Mucosa of rectum (tissue), 2 donors: ENCODE data around the gene SDF2.
A peak's percentile ranks its signal among the peaks of the same experiment; 100 is the strongest.
"Not testable (repeated sequence)": the region's sequence is repeated elsewhere in the genome, so short reads cannot be mapped to it uniquely, and the experiment has no call there.

Source experiments
- H3K27ac ChIP-seq, 2 donors: one replicate each; pipeline ENCODE4 v1.7.0; 2013; ENCODE audit warnings: inconsistent platforms in 2 of 2, low read depth in 2 of 2, low read length in 2 of 2
- H3K27me3 ChIP-seq, 2 donors: one replicate each; pipeline ENCODE4 v1.7.0; 2013; ENCODE audit warnings: low read length in 2 of 2; ENCODE audit not compliant: control insufficient read depth in 2 of 2, insufficient read depth in 2 of 2
- H3K36me3 ChIP-seq, 2 donors: one replicate each; pipeline ENCODE4 v1.7.0; 2013; ENCODE audit warnings: low read length in 2 of 2; ENCODE audit not compliant: control insufficient read depth in 2 of 2, insufficient read depth in 2 of 2
- H3K4me1 ChIP-seq, 2 donors: one replicate each; pipeline ENCODE4 v1.7.0; 2013; ENCODE audit warnings: low read length in 2 of 2, mild to moderate bottlenecking in 1 of 2; ENCODE audit not compliant: control insufficient read depth in 2 of 2, insufficient read depth in 2 of 2
- H3K4me3 ChIP-seq, 2 donors: one replicate each; pipeline ENCODE4 v1.7.0; 2013; ENCODE audit warnings: low read length in 2 of 2
- H3K9ac ChIP-seq, 2 donors: one replicate each; pipeline ENCODE4 v1.7.0; 2013; ENCODE audit warnings: low read length in 2 of 2, low read depth in 1 of 2, mild to moderate bottlenecking in 1 of 2
- H3K9me3 ChIP-seq, 2 donors: one replicate each; pipeline ENCODE4 v1.7.0; 2013; ENCODE audit warnings: low read length in 2 of 2; ENCODE audit not compliant: control insufficient read depth in 2 of 2
- donor health status: healthy.
- donor health status: Normal muscosa, but diverticular disease.

The SDF2 gene

GRCh38 chr17:28658766-28659496 is 2.8 kb downstream of the SDF2 start:
- not testable (repeated sequence) for H3K27ac ChIP-seq, H3K27me3 ChIP-seq, H3K9me3 ChIP-seq, H3K4me3 ChIP-seq, H3K9ac ChIP-seq
- peaks cover 8 to 17% of the 10 kb centered on the region in 2 donors for H3K36me3 ChIP-seq
- peaks cover 15 to 16% of the 10 kb centered on the region in 2 donors for H3K4me1 ChIP-seq

DNA sequence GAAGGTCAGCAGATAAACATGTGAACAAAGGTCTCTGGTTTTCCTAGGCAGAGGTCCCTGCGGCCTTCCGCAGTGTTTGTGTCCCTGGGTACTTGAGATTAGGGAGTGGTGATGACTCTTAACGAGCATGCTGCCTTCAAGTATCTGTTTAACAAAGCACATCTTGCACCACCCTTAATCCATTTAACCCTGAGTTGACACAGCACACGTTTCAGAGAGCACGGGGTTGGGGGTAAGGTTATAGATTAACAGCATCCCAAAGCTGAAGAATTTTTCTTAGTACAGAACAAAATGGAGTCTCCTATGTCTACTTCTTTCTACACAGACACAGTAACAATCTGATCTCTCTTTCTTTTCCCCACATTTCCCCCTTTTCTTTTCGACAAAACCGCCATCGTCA is 3.4 kb downstream of the SDF2 start:
- not testable (repeated sequence) for H3K9ac ChIP-seq, H3K4me3 ChIP-seq, H3K9me3 ChIP-seq, H3K27ac ChIP-seq, H3K27me3 ChIP-seq
- peaks cover 8 to 17% of the 10 kb centered on the region in 2 donors for H3K36me3 ChIP-seq
- peaks cover 12 to 13% of the 10 kb centered on the region in 2 donors for H3K4me1 ChIP-seq

- no peaks in the 10 kb centered on the region for H3K9me3 ChIP-seq
- no peak overlapping the region for H3K27ac ChIP-seq
- H3K36me3 ChIP-seq, result peaks cover 8 to 17% of the 10 kb centered on the region in 2 donors
Measured at GRCh38 chr17:28657756-28658155, 4.0 kb downstream of the SDF2 start.

DNA sequence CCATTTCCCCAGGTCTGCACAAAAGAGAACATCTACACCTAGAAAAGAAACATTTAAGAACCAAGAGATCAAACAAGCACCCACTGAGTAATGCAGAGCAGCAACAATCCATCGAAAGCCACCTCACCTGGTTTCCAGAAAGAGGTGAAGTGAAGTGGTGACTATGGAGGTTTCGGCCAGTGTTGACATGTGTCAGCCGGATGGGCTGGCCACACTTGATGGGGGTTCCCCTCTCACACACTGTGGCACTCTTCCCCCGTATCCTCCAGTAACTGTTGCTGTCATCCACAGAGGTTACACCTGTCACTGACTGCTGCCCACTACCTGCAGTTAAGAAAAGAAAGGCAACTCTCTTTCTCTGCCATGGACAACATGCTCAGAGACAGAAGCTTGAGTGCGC is 6.5 kb downstream of the SDF2 start:
- Histone ChIP-seq H3K4me1 (no peaks in the 10 kb centered on the region), H3K36me3 (peaks cover 19 to 31% of the 10 kb centered on the region in 2 donors), H3K27me3 (no peaks in the 10 kb centered on the region)

More at GRCh38 chr17:28657756-28658155, 4.0 kb downstream of the SDF2 start:
- Histone ChIP-seq H3K4me1 (peaks cover 6 to 7% of the 10 kb centered on the region in 2 donors), H3K4me3 (no peak overlapping the region), H3K9ac (no peak overlapping the region), H3K27me3 (no peaks in the 10 kb centered on the region)

DNA sequence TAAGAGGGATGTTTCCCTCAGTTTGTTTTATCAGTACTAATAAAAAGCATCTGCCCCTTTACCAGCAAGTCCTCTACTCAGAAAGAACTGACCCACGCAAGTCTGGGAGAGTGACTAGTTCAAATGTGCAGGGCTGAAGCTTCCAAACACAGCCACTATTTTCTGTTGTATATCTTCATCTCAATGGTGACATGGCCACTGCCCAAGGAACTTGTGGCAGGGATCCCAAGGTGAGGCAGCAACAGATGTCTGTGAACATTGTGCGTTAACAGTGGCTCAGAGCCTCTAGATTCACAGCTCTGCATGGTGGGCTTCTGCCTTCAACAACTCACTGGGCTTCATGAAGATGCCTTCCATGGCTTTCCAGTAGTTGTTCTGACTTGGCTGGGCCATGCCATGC is 13.0 kb downstream of the SDF2 start:
- Histone ChIP-seq H3K27me3 (no peaks in the 10 kb centered on the region), H3K36me3 (peaks cover 19 to 22% of the 10 kb centered on the region in 2 donors), H3K27ac (no peak overlapping the region), H3K9me3 (no peaks in the 10 kb centered on the region), H3K4me1 (peaks cover 17 to 24% of the 10 kb centered on the region in 2 donors), H3K9ac (no peak overlapping the region), H3K4me3 (no peak overlapping the region)

More for the DNA sequence above, 6.5 kb downstream of the SDF2 start:
- no peaks in the 10 kb centered on the region for H3K9me3 ChIP-seq
- no peak overlapping the region for H3K9ac ChIP-seq
- H3K4me3 ChIP-seq, result no peak overlapping the region
- no peak overlapping the region for H3K27ac ChIP-seq

DNA sequence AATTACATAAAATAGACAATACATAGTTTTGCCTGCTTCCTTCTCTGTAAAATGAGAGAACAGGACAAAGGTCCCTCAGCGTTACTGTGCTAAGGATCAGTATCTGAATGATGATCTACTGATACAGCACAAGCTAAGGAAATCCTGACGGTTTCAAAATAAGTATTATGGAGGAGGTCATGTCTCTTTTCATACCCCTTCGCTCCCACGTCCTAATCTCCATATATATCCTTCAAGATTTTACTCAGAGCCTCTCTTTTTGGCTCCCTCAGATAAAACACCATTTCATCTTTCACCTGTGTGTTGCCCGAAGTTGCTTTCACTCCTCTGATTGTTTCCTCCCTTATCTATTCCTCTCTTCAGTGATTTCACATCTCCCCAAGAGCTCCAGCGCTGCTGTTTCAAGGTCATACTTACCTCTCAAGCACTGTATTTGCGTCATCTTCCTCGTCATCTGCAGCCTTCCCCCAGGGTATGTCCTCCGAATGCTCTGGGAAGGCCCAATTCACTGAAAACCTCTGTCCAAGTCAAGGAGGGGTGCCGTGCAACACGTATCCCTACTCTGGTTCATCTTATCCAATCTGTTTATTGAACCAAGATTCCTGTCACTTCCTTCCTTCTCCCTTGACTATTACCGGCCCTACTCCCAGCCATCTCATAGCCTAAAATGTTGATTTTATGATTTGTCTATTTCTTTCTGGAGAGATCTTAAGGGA is 15.5 kb downstream of the SDF2 start:
- Histone ChIP-seq H3K27ac (peak overlapping the region; percentile 98), H3K4me1 (peaks cover 27 to 33% of the 10 kb centered on the region in 2 donors), H3K36me3 (peaks cover 28 to 29% of the 10 kb centered on the region in 2 donors), H3K9ac (peak overlapping the region; percentile 90 to 96), H3K27me3 (no peaks in the 10 kb centered on the region), H3K9me3 (no peaks in the 10 kb centered on the region), H3K4me3 (peak overlapping the region; percentile 20 to 94)

GRCh38 chr17:28645576-28645939 is 16.1 kb downstream of the SDF2 start:
- Histone ChIP-seq H3K4me1 (peaks cover 27 to 33% of the 10 kb centered on the region in 2 donors), H3K4me3 (peak overlapping the region; percentile 83 to 94), H3K36me3 (peaks cover 30 to 31% of the 10 kb centered on the region in 2 donors), H3K9me3 (no peaks in the 10 kb centered on the region), H3K27me3 (no peaks in the 10 kb centered on the region), H3K27ac (peak overlapping the region; percentile 98), H3K9ac (peak overlapping the region; percentile 90 to 96)

- Histone ChIP-seq H3K27ac (peak within 1 kb of the TSS; percentile 98), H3K9ac (peak within 1 kb of the TSS; percentile 90 to 96), H3K36me3 (peaks cover 30 to 34% of the 10 kb centered on the region in 2 donors), H3K9me3 (no peaks in the 10 kb centered on the region), H3K4me3 (peak within 1 kb of the TSS; percentile 83 to 94), H3K4me1 (peaks cover 27 to 33% of the 10 kb centered on the region in 2 donors), H3K27me3 (no peaks in the 10 kb centered on the region)
Measured at GRCh38 chr17:28644787-28645575, 16.7 kb downstream of the SDF2 start, which contains the start of gene BLTP2. BLTP2 (minus strand) TSS chr17:28645158; CDS start chr17:28645056, 102 bp downstream.

DNA sequence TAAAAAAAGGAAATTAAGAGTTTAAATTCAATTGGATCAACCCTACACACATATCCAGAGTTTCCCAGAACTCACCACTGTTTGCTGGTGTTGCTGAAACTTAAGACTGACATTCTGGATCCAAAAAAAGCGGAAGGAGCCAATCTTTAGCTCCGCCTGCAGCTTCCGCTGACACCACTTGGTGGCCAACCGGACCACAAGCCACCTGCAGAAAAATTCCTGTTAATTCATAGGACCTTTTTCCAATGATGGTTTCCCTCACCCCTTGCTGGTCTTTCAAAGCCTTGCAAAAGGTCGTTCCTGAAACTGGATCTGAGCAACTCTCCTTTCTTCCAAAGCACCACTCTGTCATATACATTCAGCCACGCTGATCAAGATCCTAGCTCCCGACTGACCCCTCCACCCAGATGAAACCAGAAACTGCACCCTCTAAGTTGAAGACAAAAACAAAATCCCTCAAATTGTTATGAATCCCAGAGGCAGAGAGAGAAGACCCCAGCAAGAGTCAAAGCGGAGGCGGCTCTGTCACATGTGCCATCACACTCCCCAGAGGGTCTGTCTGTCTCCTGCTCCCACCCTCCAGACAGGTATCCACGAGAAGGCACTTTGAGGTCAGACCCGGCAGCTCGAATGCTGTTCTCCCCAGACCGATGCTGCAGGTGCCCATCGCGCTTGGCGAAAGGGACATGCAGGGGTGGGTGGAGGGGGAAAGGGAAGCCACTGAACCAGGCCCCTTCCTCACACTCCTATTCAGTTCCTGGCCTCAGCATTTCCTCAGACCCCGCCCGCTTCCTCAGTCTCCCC is 17.5 kb downstream of the SDF2 start:
- H3K27me3 ChIP-seq, result no peaks in the 10 kb centered on the region
- H3K9ac ChIP-seq, result peak overlapping the region; percentile 90 to 96
- peak overlapping the region; percentile 73 to 98 for H3K27ac ChIP-seq
- peak overlapping the region; percentile 83 to 94 for H3K4me3 ChIP-seq
- H3K9me3 ChIP-seq, result no peaks in the 10 kb centered on the region
- peaks cover 38 to 41% of the 10 kb centered on the region in 2 donors for H3K36me3 ChIP-seq
- peaks cover 27 to 33% of the 10 kb centered on the region in 2 donors for H3K4me1 ChIP-seq
